ENCODE measurements around the gene FBXL15. TPM values are rescaled to one million over a fixed set of nuclear protein-coding genes. Genes with fewer than 3 reads are reported as not detected.

The FBXL15 gene
- total and polyA plus RNA-seq, 2 of the 13 experiments (the other 11 are each of a cell fraction or from before 2014, with no cell fraction given), result 4.3 to 8.3 TPM

DNA sequence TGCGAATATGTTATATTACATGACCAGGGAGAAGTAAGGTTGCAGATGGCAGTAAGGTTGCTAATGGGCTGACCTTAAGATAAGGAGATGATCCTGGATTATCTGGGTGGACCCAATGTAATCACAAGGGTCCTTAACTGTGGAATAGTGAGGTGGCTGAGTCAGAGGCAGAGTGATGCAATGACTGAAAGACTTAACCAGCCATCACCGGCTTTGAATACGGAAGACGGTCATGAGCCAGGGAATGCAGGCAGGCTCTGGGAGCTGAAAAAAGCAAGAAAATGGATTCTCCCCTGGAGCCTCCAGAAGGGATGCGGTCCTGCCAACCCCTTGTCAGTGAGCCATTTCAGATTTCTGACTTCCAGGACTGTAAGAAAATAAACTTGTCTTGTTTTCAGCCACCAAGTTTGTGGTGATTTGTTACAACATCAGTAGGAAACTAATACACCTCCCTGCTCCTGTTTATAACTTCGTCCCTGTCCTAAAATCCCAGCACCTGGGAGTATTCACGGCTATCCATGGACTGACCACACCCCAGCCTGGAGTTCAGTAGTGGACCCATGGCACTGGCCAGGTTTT, 35.3 kb downstream of the FBXL15 start:
- CTCF ChIA-PET (ENCODE audit: low intra/inter-chr PET ratio, low total read pairs), result no interaction called here
- ATAC-seq (no peak), DNase-seq (ENCODE audit: low spot score) (no peak), FAIRE-seq (no peak)
- Histone ChIP-seq H2AFZ (ENCODE audit: low read length) (no peak overlapping the region), H3K4me2 (ENCODE audit: low read depth, low read length) (no peak overlapping the region), H3K4me3 (replicated peaks in 1 of 3; ENCODE audit: insufficient read depth in 1 of 3, low read depth in 2 of 3, low read length in 3 of 3) (no peak overlapping the region), H3K27me3 (ENCODE audit: control insufficient read depth in 1 of 2, insufficient read depth in 2 of 2, low read length in 2 of 2) (no peaks in the 10 kb centered on the region), H3K9ac (ENCODE audit: insufficient read depth, low read depth, low read length) (no peak overlapping the region), H3K27ac (ENCODE audit: extremely low read length, insufficient read depth, low read length) (no peak overlapping the region), H4K20me1 (ENCODE audit: insufficient read depth, low read length) (no peaks in the 10 kb centered on the region), H3K9me3 (ENCODE audit: low read length) (no peaks in the 10 kb centered on the region), H3K36me3 (replicated peaks in 1 of 2; ENCODE audit: control insufficient read depth in 1 of 2, insufficient read depth in 2 of 2, low read length in 2 of 2) (peaks cover 2 to 4% of the 10 kb centered on the region in 2 experiments; a peak in 3 of 5 replicates), H3K79me2 (ENCODE audit: insufficient read depth, low read length) (peaks cover 7% of the 10 kb centered on the region), H3K4me1 (ENCODE audit: insufficient read depth, low read length) (peaks cover 47% of the 10 kb centered on the region)
- TF ChIP-seq FOSL2 (CRISPR knock-in tag; IDR thresholded peaks at IDR 0.05) (peak; percentile 46), CEBPB (IDR thresholded peaks at IDR 0.05; ENCODE audit: borderline replicate concordance, low read depth, low read length) (0 out of 2 replicates have a peak, but pooled peaks have one; percentile 6), MYNN (CRISPR knock-in tag; IDR thresholded peaks at IDR 0.05; ENCODE audit: low read depth) (no peak), CEBPG (CRISPR knock-in tag; IDR thresholded peaks at IDR 0.05) (0 out of 2 replicates have a peak, but pooled peaks have one; percentile 16), ATF4 (CRISPR knock-in tag; IDR thresholded peaks at IDR 0.05) (0 out of 4 replicates have a peak, but pooled peaks of 1 of the 2 experiments have one; percentile 35)
- intact Hi-C loops (cut with micrococcal nuclease; ENCODE audit: unreplicated experiment) (no loop called here), in situ Hi-C loops (cut with HindIII; ENCODE audit: extremely low pct_ligation_motif_present, low pct_unique_long_range_greater_than_20kb) (no loop called here)
- POLR2A ChIA-PET, result no interaction called here
- WGBS (ENCODE audit: low lambda C conversion rate), result 94% methylated on average over 7 of the region's 7 CpGs
- no TSS peak for BruUV-seq (replicated peaks)

DNA sequence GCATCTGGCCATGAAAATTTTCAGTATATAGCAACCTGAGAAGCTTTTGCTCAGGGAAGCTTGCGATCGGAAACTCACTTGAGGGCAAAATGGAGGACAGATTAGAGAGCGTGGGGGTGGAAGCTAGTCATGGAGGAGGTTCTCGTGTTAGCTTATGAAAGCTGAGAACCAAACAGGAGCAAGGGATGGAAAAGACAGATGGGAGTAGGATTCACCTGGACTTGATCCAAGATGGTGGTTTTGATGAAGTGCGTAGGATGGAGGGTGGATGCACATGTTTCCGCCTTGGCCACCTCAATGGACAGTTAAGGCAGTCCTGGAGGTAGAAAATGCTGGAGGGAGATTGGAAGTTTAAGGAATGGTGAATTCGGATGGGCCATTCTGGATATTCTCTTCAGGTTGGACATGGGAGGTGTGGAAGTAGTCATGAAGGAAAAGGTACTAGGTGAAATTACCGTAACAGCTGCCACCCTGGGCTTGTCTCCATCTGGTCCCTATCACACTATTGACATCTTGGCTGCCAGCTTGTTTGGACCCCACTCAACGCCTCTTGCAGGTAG, 37.0 kb downstream of the FBXL15 start:
- DNase-seq (ENCODE audit: low spot score), result no peak
- Histone ChIP-seq H3K9me3 (ENCODE audit: low read length) (no peaks in the 10 kb centered on the region), H3K4me3 (replicated peaks in 1 of 3; ENCODE audit: insufficient read depth in 1 of 3, low read depth in 2 of 3, low read length in 3 of 3) (no peak overlapping the region), H3K36me3 (replicated peaks in 1 of 2; ENCODE audit: control insufficient read depth in 1 of 2, insufficient read depth in 2 of 2, low read length in 2 of 2) (peaks cover 1 to 2% of the 10 kb centered on the region in 2 experiments; a peak in 2 of 5 replicates), H2AFZ (ENCODE audit: low read length) (no peak overlapping the region), H4K20me1 (ENCODE audit: insufficient read depth, low read length) (no peaks in the 10 kb centered on the region), H3K79me2 (ENCODE audit: insufficient read depth, low read length) (no peaks in the 10 kb centered on the region), H3K27ac (ENCODE audit: extremely low read length, insufficient read depth, low read length) (no peak overlapping the region), H3K9ac (ENCODE audit: insufficient read depth, low read depth, low read length) (no peak overlapping the region), H3K4me1 (ENCODE audit: insufficient read depth, low read length) (peaks cover 47% of the 10 kb centered on the region), H3K4me2 (ENCODE audit: low read depth, low read length) (no peak overlapping the region), H3K27me3 (ENCODE audit: control insufficient read depth in 1 of 2, insufficient read depth in 2 of 2, low read length in 2 of 2) (no peaks in the 10 kb centered on the region)
- in situ Hi-C loops (cut with HindIII; ENCODE audit: extremely low pct_ligation_motif_present, low pct_unique_long_range_greater_than_20kb) (no loop called here), intact Hi-C loops (cut with micrococcal nuclease; ENCODE audit: unreplicated experiment) (no loop called here)
- FAIRE-seq, result no peak
- TF ChIP-seq ZNF556 (CRISPR knock-in tag; IDR thresholded peaks at IDR 0.05; ENCODE audit: borderline replicate concordance), result no peak
- TF ChIP-seq ZBTB20 (CRISPR knock-in tag; IDR thresholded peaks at IDR 0.05; ENCODE audit: borderline replicate concordance, low read depth), result no peak
- TF ChIP-seq ZNF253 (CRISPR knock-in tag; IDR thresholded peaks at IDR 0.05; ENCODE audit: borderline replicate concordance), result no peak
- no peak for TF ChIP-seq ELF3 (CRISPR knock-in tag; IDR thresholded peaks at IDR 0.05)
- TF ChIP-seq, protein P1, sequence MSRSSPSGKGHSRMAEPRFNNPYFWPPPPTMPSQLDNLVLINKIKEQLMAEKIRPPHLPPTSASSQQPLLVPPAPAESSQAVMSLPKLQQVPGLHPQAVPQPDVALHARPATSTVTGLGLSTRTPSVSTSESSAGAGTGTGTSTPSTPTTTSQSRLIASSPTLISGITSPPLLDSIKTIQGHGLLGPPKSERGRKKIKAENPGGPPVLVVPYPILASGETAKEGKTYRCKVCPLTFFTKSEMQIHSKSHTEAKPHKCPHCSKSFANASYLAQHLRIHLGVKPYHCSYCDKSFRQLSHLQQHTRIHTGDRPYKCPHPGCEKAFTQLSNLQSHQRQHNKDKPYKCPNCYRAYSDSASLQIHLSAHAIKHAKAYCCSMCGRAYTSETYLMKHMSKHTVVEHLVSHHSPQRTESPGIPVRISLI (CRISPR knock-in tag; IDR thresholded peaks at IDR 0.05; ENCODE audit: borderline replicate concordance), result no peak
- no peak for TF ChIP-seq ZNF20 (CRISPR knock-in tag; IDR thresholded peaks at IDR 0.05)
- no peak for TF ChIP-seq EHMT2 (IDR thresholded peaks at IDR 0.05; ENCODE audit: borderline replicate concordance, low read depth, low read length)
- TF ChIP-seq NFYB (CRISPR knock-in tag; IDR thresholded peaks at IDR 0.05), result no peak
- TF ChIP-seq, protein P2, sequence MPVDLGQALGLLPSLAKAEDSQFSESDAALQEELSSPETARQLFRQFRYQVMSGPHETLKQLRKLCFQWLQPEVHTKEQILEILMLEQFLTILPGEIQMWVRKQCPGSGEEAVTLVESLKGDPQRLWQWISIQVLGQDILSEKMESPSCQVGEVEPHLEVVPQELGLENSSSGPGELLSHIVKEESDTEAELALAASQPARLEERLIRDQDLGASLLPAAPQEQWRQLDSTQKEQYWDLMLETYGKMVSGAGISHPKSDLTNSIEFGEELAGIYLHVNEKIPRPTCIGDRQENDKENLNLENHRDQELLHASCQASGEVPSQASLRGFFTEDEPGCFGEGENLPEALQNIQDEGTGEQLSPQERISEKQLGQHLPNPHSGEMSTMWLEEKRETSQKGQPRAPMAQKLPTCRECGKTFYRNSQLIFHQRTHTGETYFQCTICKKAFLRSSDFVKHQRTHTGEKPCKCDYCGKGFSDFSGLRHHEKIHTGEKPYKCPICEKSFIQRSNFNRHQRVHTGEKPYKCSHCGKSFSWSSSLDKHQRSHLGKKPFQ (CRISPR knock-in tag; IDR thresholded peaks at IDR 0.05; ENCODE audit: insufficient replicate concordance), result no peak
- no peak for TF ChIP-seq ZC3H13 (CRISPR knock-in tag; IDR thresholded peaks at IDR 0.05)
- BruUV-seq (replicated peaks), result no TSS peak
- WGBS (ENCODE audit: low lambda C conversion rate), result 93% methylated on average over 9 of the region's 9 CpGs
- ATAC-seq, result no peak
- CTCF ChIA-PET (ENCODE audit: low intra/inter-chr PET ratio, low total read pairs), result no interaction called here
- POLR2A ChIA-PET, result interaction anchor here (1.9 kb wide), 1 partner anchor 7 kb away, joined by 8 read pairs; no protein-coding TSS in a partner anchor

All from HepG2 (cell line).